AG04450 (cell line): Measurements from ENCODE around the gene ANTXR1. TPM values are rescaled to one million over a fixed set of nuclear protein-coding genes. Genes with fewer than 3 reads are reported as not detected.
A peak's percentile ranks its signal among the peaks of the same experiment; 100 is the strongest.

ENCODE experiments used
- CTCF ChIA-PET: fragments of 300-600, 350-600 bp; formaldehyde crosslinking; extraction: SDS; loops from one replicate; lab custom pipeline; 2022; ENCODE audit warnings: antibody characterized with exemption, inconsistent platforms; lab: Charles Lee
- POLR2A ChIA-PET: fragments of 350-600 bp; formaldehyde crosslinking; extraction: SDS; loops from one replicate; lab custom pipeline; 2021; ENCODE audit warnings: antibody characterized with exemption, inconsistent platforms; lab: Yijun Ruan, JAX
- DNase-seq: peaks from one replicate; pipeline ENCODE4 v3.0.0-alpha.2; 2011; ENCODE audit warnings: low read depth, low spot score
- H3K27ac ChIP-seq: one replicate; pipeline ENCODE4 v1.5.1; 2012; ENCODE audit warnings: low read depth, low read length, control low read depth
- H3K27me3 ChIP-seq: one replicate; pipeline ENCODE4 v1.6.0; 2012; ENCODE audit warnings: low read length; ENCODE audit not compliant: control insufficient read depth, insufficient read depth
- H3K4me3 ChIP-seq: 2 replicates; pipeline ENCODE4 v1.5.1; 2011; ENCODE audit warnings: mild to moderate bottlenecking, low read depth, low read length, control low read depth
- H3K9me3 ChIP-seq: 2 replicates; pipeline ENCODE4 v1.5.1; 2012; ENCODE audit warnings: low read length; ENCODE audit not compliant: control insufficient read depth, insufficient read depth
- CTCF ChIP-seq: IDR thresholded peaks from 2 replicates; pipeline ENCODE4 v1.5.1; 2011; ENCODE audit warnings: low read depth, low read length, control low read depth, inconsistent platforms
- polyA plus RNA-seq: library from polyadenylated mRNA; depleted of rRNA; stranded (reverse); fragments of >200 nt; gene quantifications from 2 replicates; pipeline ENCODE4 v1.2.3, GENCODE V29; 2011

ANTXR1 gene
- polyA plus RNA-seq, 1 experiment = 113 TPM

- TF ChIP-seq CTCF = no peak
- Histone ChIP-seq H3K4me3 (no peak overlapping the region), H3K27me3 (no peaks in the 10 kb centered on the region), H3K9me3 (no peaks in the 10 kb centered on the region), H3K27ac (no peak overlapping the region)
- ChIA-PET CTCF (no interaction called here), POLR2A (no interaction called here)
- no peak for DNase-seq
These were observed 274.6 kb downstream of the ANTXR1 start for GRCh38 chr2:69287544-69287943.

- H3K9me3 ChIP-seq = no peaks in the 10 kb centered on the region
- CTCF ChIA-PET = no interaction called here
- no peak overlapping the region for H3K4me3 ChIP-seq
- POLR2A ChIA-PET = no interaction called here
- TF ChIP-seq CTCF = no peak
- H3K27ac ChIP-seq = no peak overlapping the region
- DNase-seq = no peak
- no peaks in the 10 kb centered on the region for H3K27me3 ChIP-seq
These were observed 275.4 kb downstream of the ANTXR1 start for GRCh38 chr2:69288429-69288828.

- Histone ChIP-seq H3K27ac (peak overlapping the region; percentile 22), H3K4me3 (no peak overlapping the region), H3K27me3 (no peaks in the 10 kb centered on the region), H3K9me3 (no peaks in the 10 kb centered on the region)
- peak; percentile 29 for DNase-seq
- ChIA-PET CTCF (no interaction called here), POLR2A (no interaction called here)
- TF ChIP-seq CTCF = no peak
These were observed 278.1 kb downstream of the ANTXR1 start for GRCh38 chr2:69291004-69291650.

GRCh38 chr2:69291721-69292120, 278.7 kb downstream of the ANTXR1 start:
- Histone ChIP-seq H3K9me3 (no peaks in the 10 kb centered on the region), H3K27me3 (no peaks in the 10 kb centered on the region), H3K27ac (no peak overlapping the region), H3K4me3 (no peak overlapping the region)
- TF ChIP-seq CTCF = no peak
- no peak for DNase-seq
- POLR2A ChIA-PET = no interaction called here
- CTCF ChIA-PET = no interaction called here

- Histone ChIP-seq H3K27me3 (no peaks in the 10 kb centered on the region), H3K4me3 (no peak overlapping the region), H3K9me3 (no peaks in the 10 kb centered on the region), H3K27ac (no peak overlapping the region)
- no peak for TF ChIP-seq CTCF
- POLR2A ChIA-PET = no interaction called here
- no peak for DNase-seq
- CTCF ChIA-PET = no interaction called here
These were observed 279.3 kb downstream of the ANTXR1 start for GRCh38 chr2:69292256-69292655.
